HG03520 (cell line): Measurements from ENCODE around the gene PRSS1.
"Not testable (repeated sequence)": the region's sequence is repeated elsewhere in the genome, so short reads cannot be mapped to it uniquely, and the experiment has no call there.

Experiments
- ATAC-seq: cut with Tn5 transposase; IDR thresholded peaks from one replicate; pipeline ENCODE4 v1.9.1; 2021; ENCODE audit warnings: mild to moderate bottlenecking, moderate library complexity; ENCODE audit not compliant: unreplicated experiment

PRSS1 gene

GRCh38 chr7:142745745-142746144 lies 3.5 kb upstream of the PRSS1 start:
- no peak for ATAC-seq

GRCh38 chr7:142746264-142746663 lies 3.0 kb upstream of the PRSS1 start:
- ATAC-seq, result no peak

GRCh38 chr7:142748410-142748809 lies 862 bp upstream of the PRSS1 start:
- not testable (repeated sequence) for ATAC-seq

GRCh38 chr7:142750321-142750938 lies 1.2 kb downstream of the PRSS1 start:
- no peak for ATAC-seq

- ATAC-seq, result not testable (repeated sequence)
Measured at GRCh38 chr7:142751526-142752175, 2.4 kb downstream of the PRSS1 start.

GRCh38 chr7:142752376-142753225 lies 3.3 kb downstream of the PRSS1 start:
- no peak for ATAC-seq

- no peak for ATAC-seq
Measured at GRCh38 chr7:142753366-142753765, 4.1 kb downstream of the PRSS1 start.

GRCh38 chr7:142753925-142754491 lies 4.7 kb downstream of the PRSS1 start:
- ATAC-seq, result not testable (repeated sequence)

GRCh38 chr7:142754681-142755575 lies 5.7 kb downstream of the PRSS1 start:
- ATAC-seq, result no peak

- ATAC-seq, result not testable (repeated sequence)
Measured at GRCh38 chr7:142758312-142758711, 9.0 kb downstream of the PRSS1 start.

GRCh38 chr7:142759433-142759832 lies 10.2 kb downstream of the PRSS1 start:
- ATAC-seq, result no peak

- no peak for ATAC-seq
Measured at GRCh38 chr7:142760071-142760642, 10.9 kb downstream of the PRSS1 start.

GRCh38 chr7:142761606-142762005 lies 12.3 kb downstream of the PRSS1 start:
- ATAC-seq, result not testable (repeated sequence)

GRCh38 chr7:142762104-142762503 lies 12.8 kb downstream of the PRSS1 start:
- ATAC-seq, result no peak

- ATAC-seq, result no peak
Measured at GRCh38 chr7:142767451-142767850, 18.2 kb downstream of the PRSS1 start.

- no peak for ATAC-seq
Measured at GRCh38 chr7:142767861-142768260, 18.6 kb downstream of the PRSS1 start.

GRCh38 chr7:142768885-142769284 lies 19.6 kb downstream of the PRSS1 start:
- ATAC-seq, result not testable (repeated sequence)

GRCh38 chr7:142770661-142771352 lies 21.5 kb downstream of the PRSS1 start, which contains the start of gene PRSS2:
TSS of gene PRSS2 (plus strand) at chr7:142770970. CDS start at chr7:142770983, 13 bp downstream.
- ATAC-seq, result no peak

GRCh38 chr7:142771353-142771723 lies 22.1 kb downstream of the PRSS1 start:
- peak; percentile 85 for ATAC-seq
